Central memory CD4-positive, alpha-beta T cell (primary cell): ENCODE data around the gene HDAC4.

ENCODE experiments used
- DNase-seq: peaks from one replicate; pipeline ENCODE4 v3.0.0; 2022

The HDAC4 gene

GRCh38 chr2:239212929-239213642 is 187.7 kb downstream of the HDAC4 start:
- DNase-seq, result no peak

- no peak for DNase-seq
Measured at GRCh38 chr2:239212121-239212928, 188.5 kb downstream of the HDAC4 start.

GRCh38 chr2:239211396-239212094 is 189.3 kb downstream of the HDAC4 start:
- DNase-seq, result no peak

DNA sequence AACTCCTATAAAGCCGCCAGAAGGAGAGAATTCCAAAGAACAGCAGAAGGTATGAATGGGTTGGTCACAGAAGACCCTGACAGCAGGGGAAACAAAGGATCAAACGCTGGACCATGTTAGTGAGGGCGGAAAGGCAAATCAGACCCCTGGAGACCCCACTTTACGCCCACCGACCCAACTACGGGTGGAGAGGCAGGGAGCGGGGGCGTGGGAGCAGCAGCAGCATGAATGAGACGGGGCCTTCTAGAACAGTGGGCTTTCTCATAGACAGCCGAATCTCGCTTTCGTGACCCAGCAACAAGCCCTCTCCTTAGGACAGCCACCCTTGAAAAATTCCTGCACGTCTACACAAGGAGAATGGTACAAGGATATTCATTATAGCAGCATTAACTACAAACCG is 191.0 kb downstream of the HDAC4 start:
- no peak for DNase-seq

- DNase-seq, result no peak
Measured at GRCh38 chr2:239208465-239209180, 192.2 kb downstream of the HDAC4 start.

GRCh38 chr2:239206851-239207250 is 194.0 kb downstream of the HDAC4 start:
- no peak for DNase-seq

DNA sequence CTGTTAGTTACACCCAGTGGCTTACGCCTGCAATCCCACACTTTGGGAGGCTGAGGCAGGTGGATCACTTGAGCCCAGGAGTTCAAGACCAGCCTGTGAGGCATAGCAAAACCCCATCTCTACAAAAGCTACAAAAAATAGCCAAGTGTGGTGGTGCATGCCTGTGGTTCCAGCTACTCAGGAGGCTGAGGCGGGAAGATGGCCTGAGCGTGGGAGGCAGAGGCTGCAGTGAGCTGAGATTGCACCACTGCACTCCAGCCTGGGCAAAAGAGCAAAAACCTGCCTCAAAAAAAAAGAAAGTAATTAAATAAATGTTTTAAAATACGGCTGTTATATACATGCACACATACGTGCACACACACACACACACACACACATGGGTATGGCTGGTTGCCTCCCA is 194.8 kb downstream of the HDAC4 start:
- DNase-seq, result no peak

GRCh38 chr2:239204876-239205468 is 195.8 kb downstream of the HDAC4 start:
- no peak for DNase-seq

GRCh38 chr2:239204136-239204875 is 196.5 kb downstream of the HDAC4 start:
- DNase-seq, result no peak

GRCh38 chr2:239203443-239204135 is 197.2 kb downstream of the HDAC4 start:
- DNase-seq, result no peak

GRCh38 chr2:239202836-239203235 is 198.0 kb downstream of the HDAC4 start:
- no peak for DNase-seq

DNA sequence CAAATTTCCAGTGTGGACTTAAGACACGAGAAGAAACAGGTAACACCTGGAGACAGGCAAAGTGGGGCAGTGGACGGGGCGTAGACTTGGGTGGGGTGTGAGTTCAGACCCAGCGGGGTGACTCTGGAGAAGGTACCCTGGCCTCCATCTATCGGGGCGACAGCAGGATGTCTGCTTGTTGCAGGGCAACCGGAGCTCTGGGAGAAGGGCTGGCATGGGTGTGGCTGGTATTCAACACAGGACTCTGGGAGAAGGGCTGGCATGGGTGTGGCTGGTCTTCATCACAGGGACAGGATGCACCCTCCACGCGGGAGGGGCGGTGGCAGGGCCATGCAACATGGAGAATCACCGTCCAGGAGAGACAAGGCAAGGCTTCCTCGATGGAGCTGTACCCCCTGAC is 198.5 kb downstream of the HDAC4 start:
- DNase-seq, result no peak

DNA sequence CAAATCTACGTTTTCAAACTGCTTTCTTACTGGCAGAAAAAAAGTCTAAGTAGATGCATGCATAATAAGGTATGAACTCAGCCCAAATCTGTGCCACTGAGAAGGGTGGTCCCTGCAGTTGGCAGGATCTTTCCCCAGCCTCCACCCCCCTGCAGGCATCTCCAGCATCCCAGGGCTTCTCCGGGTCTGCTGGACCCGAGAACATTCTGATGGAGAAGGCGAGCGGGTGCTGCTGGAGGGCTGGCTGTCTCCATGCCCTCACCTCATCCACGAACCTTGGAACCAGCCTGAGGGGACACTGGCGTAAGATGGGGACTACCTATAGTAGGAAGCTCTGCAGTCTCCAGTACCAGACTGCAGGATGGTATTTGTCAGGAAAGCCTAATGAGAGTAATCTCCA is 198.9 kb downstream of the HDAC4 start:
- no peak for DNase-seq

DNA sequence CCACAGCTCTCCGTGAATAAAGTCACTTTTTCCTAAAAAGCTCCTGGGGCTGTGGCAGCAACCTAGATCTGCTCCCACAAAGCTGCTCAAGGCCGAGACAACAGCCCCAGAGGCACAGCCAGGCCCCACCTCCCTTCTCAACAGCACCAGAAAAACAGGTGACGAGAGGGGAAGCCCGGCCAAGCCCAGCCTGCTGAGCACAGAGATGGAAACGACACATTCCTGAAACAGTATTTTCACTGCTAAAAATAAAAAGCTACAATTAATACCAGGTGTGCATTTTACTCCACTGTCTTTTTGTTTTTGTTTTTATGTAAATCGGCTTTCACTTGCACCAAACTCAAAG is 199.3 kb downstream of the HDAC4 start:
- no peak for DNase-seq

DNA sequence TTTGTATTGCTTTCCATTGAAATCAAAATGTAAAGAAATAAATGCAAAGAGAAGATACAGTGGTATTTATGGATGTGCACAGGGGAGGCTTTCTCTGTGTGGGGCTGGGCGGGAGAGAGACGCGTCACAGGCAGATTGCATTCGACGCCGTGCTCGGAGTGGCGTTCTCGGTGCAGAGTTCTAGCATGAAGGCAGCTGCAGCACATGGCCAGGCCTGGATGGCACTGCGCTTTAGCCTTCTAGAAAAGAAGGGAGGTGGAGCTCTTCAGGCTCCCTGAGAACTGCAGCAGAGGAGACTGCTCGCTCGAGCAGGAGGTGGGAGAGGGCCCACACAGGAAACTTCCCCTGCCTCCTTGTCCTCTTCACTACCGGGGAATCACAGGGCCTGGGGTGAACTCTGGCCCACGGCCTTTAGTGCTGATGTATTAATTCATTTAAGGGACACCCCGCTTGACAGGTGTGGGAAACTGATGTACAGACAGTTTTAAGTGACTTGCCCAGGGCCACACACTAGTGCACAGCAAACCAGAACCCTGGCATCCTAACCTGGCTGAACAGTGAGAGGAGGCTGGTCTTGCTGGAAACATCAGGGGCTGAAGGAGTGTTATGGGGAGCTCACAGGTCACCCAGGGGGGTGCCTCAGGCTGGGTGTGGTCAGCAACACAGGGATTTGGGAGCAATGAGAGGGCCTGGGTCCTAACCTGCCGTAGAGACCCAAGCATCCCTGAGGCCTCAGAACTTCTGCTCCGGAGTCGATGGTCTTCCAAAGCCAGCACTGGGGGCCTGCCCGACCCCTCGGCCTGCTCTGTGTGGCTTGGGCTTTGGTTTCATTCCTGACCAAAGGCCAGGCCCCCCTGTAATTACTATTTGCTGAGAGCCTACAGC is 199.9 kb downstream of the HDAC4 start:
- DNase-seq, result no peak

DNA sequence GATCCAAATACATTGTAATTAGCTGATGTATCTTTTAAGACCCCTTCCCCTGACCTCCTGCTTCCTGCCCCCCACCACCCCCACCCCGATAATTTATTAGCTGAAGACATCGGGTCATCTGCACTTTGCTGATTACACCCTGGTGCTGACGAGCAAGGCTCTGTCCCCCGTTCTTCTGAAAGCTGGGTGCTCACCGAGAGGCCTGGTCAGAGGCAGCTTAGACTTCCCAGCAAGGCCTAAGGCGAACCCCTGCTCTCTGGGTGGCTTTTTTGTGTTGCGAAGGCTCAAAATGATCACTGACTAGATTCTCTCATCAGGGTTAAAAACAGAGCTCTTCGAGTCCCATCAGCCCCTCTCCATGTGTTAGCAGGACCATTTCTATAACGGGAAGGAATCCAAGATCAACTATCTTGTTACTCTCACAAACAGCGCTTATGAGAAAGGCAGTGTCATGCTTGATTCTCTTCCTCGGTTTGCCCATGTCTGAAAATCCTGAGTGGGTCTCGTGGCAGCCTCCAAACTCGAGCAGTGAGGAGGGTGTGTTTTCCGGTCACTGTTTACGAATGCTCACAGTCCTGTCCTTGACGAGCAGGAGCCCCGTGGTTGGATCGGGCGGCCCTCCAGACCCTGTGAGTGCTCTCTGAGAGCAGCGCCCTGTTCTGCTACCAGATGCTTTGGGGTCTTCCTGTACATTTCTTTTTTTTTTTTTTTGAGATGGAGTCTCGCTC is 201.6 kb downstream of the HDAC4 start:
- DNase-seq, result no peak

- DNase-seq, result no peak
Measured at GRCh38 chr2:239198221-239198620, 202.6 kb downstream of the HDAC4 start.

GRCh38 chr2:239197146-239197545 is 203.7 kb downstream of the HDAC4 start:
- DNase-seq, result no peak

DNA sequence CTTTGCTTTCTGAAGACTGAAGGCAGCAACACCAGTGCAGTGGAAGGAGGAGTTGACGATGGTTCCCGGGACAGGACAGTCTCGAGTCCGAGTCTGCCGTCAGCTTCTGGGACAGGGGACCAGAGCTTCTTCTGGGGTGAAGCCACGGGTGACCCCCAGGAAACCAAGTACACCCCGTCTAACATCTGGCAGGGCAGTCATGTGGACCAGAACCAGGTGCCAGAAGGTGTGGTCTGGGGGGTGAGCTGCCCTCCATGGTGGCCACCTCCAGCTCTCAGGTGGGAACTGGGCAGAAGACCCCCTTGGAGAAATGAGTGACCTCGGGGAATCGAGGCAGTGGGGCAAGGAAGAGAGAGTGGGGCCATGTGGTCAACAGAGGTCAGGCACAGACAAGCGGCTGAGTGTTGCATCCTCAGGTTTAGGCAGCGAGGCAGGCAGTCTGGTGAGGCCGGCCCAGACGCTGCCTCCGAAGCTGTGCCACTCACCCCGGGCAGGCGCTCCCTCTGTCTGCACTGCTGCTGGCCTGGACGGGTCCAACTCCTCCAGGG is 204.3 kb downstream of the HDAC4 start:
- DNase-seq, result no peak
